IMR-90 (cell line): ENCODE results near the gene C6orf89. TPM values are rescaled to one million over a fixed set of nuclear protein-coding genes. Genes with fewer than 3 reads are reported as not detected.

Source experiments
- ATAC-seq: fragments of 200-7000 bp; cut with Tn5 transposase; 2 replicates; pipeline ENCODE4 v1.9.1; 2020; ENCODE audit warnings: low read depth, mild to moderate bottlenecking, moderate library complexity
- BruUV-seq: library from RNA; stranded (reverse); fragments of 400-500 nt; replicated peaks from 2 replicates; lab custom pipeline; 2021; lab: Mats Ljungman, UMichigan
- CTCF ChIA-PET: fragments of 300-600 bp; formaldehyde crosslinking; extraction: SDS; loops from one replicate; lab custom pipeline; 2021; ENCODE audit warnings: antibody characterized with exemption; lab: Yijun Ruan, JAX
- POLR2A ChIA-PET: fragments of 300-600 bp; sonication (Branson Sonifier 250); formaldehyde crosslinking; loops from one replicate; lab custom pipeline; 2022; ENCODE audit warnings: antibody characterized with exemption; ENCODE audit not compliant: unreplicated experiment; lab: Charles Lee
- DNase-seq: peaks from one replicate; pipeline ENCODE4 v3.0.0; 2013
- H2AFZ ChIP-seq: replicated peaks from 2 replicates; pipeline ENCODE3; 2013; ENCODE audit warnings: low read length, mild to moderate bottlenecking; ENCODE audit not compliant: poor library complexity
- H2AK5ac ChIP-seq: 2 replicates; pipeline ENCODE4 v1.6.1; 2013; ENCODE audit warnings: low read depth, low read length, inconsistent platforms
- H2AK9ac ChIP-seq: replicated peaks from 2 replicates; pipeline ENCODE3; 2013; ENCODE audit warnings: mild to moderate bottlenecking, low read depth, low read length, moderate library complexity; ENCODE audit not compliant: poor library complexity
- H2BK120ac ChIP-seq: 2 replicates; pipeline ENCODE4 v1.6.1; 2013; ENCODE audit warnings: low read depth, low read length, inconsistent platforms
- H2BK15ac ChIP-seq: 3 replicates; pipeline ENCODE4 v1.6.1; 2013; ENCODE audit warnings: low read depth, low read length, inconsistent platforms
- H2BK20ac ChIP-seq: 2 replicates; pipeline ENCODE4 v1.6.1; 2013; ENCODE audit warnings: low read depth, mild to moderate bottlenecking, inconsistent platforms, low read length, moderate library complexity
- H2BK5ac ChIP-seq: 2 replicates; pipeline ENCODE4 v1.6.1; 2013; ENCODE audit warnings: mild to moderate bottlenecking, low read depth, low read length, inconsistent platforms; ENCODE audit not compliant: poor library complexity, severe bottlenecking
- H3K14ac ChIP-seq: replicated peaks from 2 replicates; pipeline ENCODE4 v1.6.1; 2013; ENCODE audit warnings: low read depth, low read length, inconsistent platforms
- H3K18ac ChIP-seq: 2 replicates; pipeline ENCODE4 v1.6.1; 2013; ENCODE audit warnings: low read depth, low read length, control low read depth
- H3K23ac ChIP-seq: 2 replicates; pipeline ENCODE4 v1.6.1; 2013; ENCODE audit warnings: low read depth, low read length, inconsistent platforms
- H3K27ac ChIP-seq: 2 replicates; pipeline ENCODE4 v1.5.1; 2013; ENCODE audit warnings: mild to moderate bottlenecking, control low read depth, low read length; ENCODE audit not compliant: insufficient read depth
- H3K27me3 ChIP-seq: 2 replicates; pipeline ENCODE4 v1.6.1; 2013; ENCODE audit warnings: low read length; ENCODE audit not compliant: control insufficient read depth, insufficient read depth
- H3K36me3 ChIP-seq: 2 replicates; pipeline ENCODE4 v1.6.1; 2013; ENCODE audit warnings: low read length, mixed read lengths; ENCODE audit not compliant: control insufficient read depth, insufficient read depth
- H3K4ac ChIP-seq: 2 replicates; pipeline ENCODE4 v1.6.1; 2013; ENCODE audit warnings: low read depth, low read length, inconsistent platforms
- H3K4me1 ChIP-seq: 2 replicates; pipeline ENCODE4 v1.6.1; 2013; ENCODE audit warnings: low read length, mixed read lengths; ENCODE audit not compliant: control insufficient read depth, insufficient read depth
- H3K4me2 ChIP-seq: 2 replicates; pipeline ENCODE4 v1.6.1; 2013; ENCODE audit warnings: low read depth, mild to moderate bottlenecking, control low read depth, low read length, moderate library complexity
- H3K4me3 ChIP-seq: 2 replicates; pipeline ENCODE4 v1.5.1; 2013; ENCODE audit warnings: low read depth, mild to moderate bottlenecking, control low read depth, low read length, moderate library complexity; ENCODE audit not compliant: insufficient read depth
- H3K56ac ChIP-seq: 2 replicates; pipeline ENCODE4 v1.6.1; 2013; ENCODE audit warnings: low read length, inconsistent platforms; ENCODE audit not compliant: insufficient read depth; ENCODE audit errors: extremely low read depth
- H3K79me1 ChIP-seq, 2 experiments: 2 replicates each; pipeline ENCODE4 v1.6.1; 2013; ENCODE audit warnings: low read length in 2 of 2, inconsistent platforms in 1 of 2, low read depth in 1 of 2
- H3K9ac ChIP-seq: 2 replicates; pipeline ENCODE4 v1.6.1; 2013; ENCODE audit warnings: low read depth, low read length, control low read depth
- H3K9me1 ChIP-seq: 2 replicates; pipeline ENCODE4 v1.6.1; 2013; ENCODE audit warnings: low read length, inconsistent platforms; ENCODE audit not compliant: insufficient read depth
- H3K9me3 ChIP-seq: 2 replicates; pipeline ENCODE4 v1.6.1; 2013; ENCODE audit warnings: low read length; ENCODE audit not compliant: control insufficient read depth, insufficient read depth
- H4K20me1 ChIP-seq: 2 replicates; pipeline ENCODE4 v1.6.1; 2013; ENCODE audit warnings: low read length, inconsistent platforms; ENCODE audit not compliant: insufficient read depth
- H4K5ac ChIP-seq: 2 replicates; pipeline ENCODE4 v1.6.1; 2013; ENCODE audit warnings: mild to moderate bottlenecking, low read depth, low read length, control low read depth
- H4K8ac ChIP-seq, 2 experiments: 2 replicates each; pipeline ENCODE4 v1.6.1; 2013; ENCODE audit warnings: low read depth in 2 of 2, low read length in 2 of 2, control low read depth in 1 of 2, inconsistent platforms in 1 of 2
- H4K91ac ChIP-seq: 2 replicates; pipeline ENCODE4 v1.6.1; 2013; ENCODE audit warnings: low read depth, low read length, inconsistent platforms; ENCODE audit not compliant: insufficient read depth
- BHLHE40 ChIP-seq: fragments of 150-350 bp; IDR thresholded peaks from 2 replicates; pipeline ENCODE4 v1.6.1; 2016; ENCODE audit warnings: mild to moderate bottlenecking, low read depth, low read length
- CEBPB ChIP-seq: IDR thresholded peaks from 2 replicates; pipeline ENCODE4 v1.6.1; 2012; ENCODE audit warnings: low read depth, low read length, improper control_type of control experiment
- CHD1 ChIP-seq: IDR thresholded peaks from 2 replicates; pipeline ENCODE4 v1.6.1; 2012; ENCODE audit warnings: low read depth, low read length, improper control_type of control experiment
- MXI1 ChIP-seq: IDR thresholded peaks from 2 replicates; pipeline ENCODE4 v1.6.1; 2012; ENCODE audit warnings: low read depth, mild to moderate bottlenecking, low read length, moderate library complexity, borderline replicate concordance
- POLR2A ChIP-seq: IDR thresholded peaks from 2 replicates; pipeline ENCODE4 v1.6.1; 2012; ENCODE audit warnings: mild to moderate bottlenecking, low read depth, low read length
- USF2 ChIP-seq: fragments of 150-350 bp; IDR thresholded peaks from 2 replicates; pipeline ENCODE4 v1.6.1; 2017; ENCODE audit warnings: mild to moderate bottlenecking, antibody characterized with exemption, low read length, low read depth
- WGBS, 2 experiments: methylation state at CpG; one replicate each; pipeline versions ENCODE4 v1.1.5 to v1.1.7; 2013; ENCODE audit warnings: missing lambda C conversion rate in 2 of 2; ENCODE audit not compliant: insufficient read length in 1 of 2; ENCODE audit errors: extremely low coverage in 2 of 2; 5-methylcytosine and 5-hydroxymethylcytosine counted together
- dilution Hi-C: fragments of 300-500 bp; cut with HindIII; formaldehyde crosslinking; loops from one replicate; pipeline ENCODE4 v1.14.3; 2018; ENCODE audit warnings: low sequenced_read_pairs; ENCODE audit not compliant: unreplicated experiment
- in situ Hi-C: fragments of 300-500 bp; cut with MboI; formaldehyde crosslinking; loops from 3 replicates; pipeline ENCODE4 v1.14.3; 2019; ENCODE audit warnings: low sequenced_read_pairs, inconsistent platforms, mixed read lengths
- intact Hi-C: fragments of 100-400 bp; cut with micrococcal nuclease; formaldehyde crosslinking; loops from 2 replicates; pipeline ENCODE4 v1.10.0; 2022
- polyA plus RNA-seq, 3 experiments: library from polyadenylated mRNA; depleted of rRNA; stranded (reverse); fragments of >200 nt; gene quantifications; 2 replicates each; pipeline ENCODE4 v1.2.3, GENCODE V29; 2012; ENCODE audit warnings: low replicate concordance in 1 of 3
- total RNA-seq: library from RNA; depleted of rRNA; stranded (reverse); fragments of >200 nt; gene quantifications from 2 replicates; pipeline ENCODE4 v1.2.3, GENCODE V29; 2012

Gene C6orf89
- total and polyA plus RNA-seq, 2 of the 4 experiments (the other 2 are of a cell fraction) = 30.8 to 52.3 TPM

- no peak within 1 kb of the TSS for H3K4me2 ChIP-seq
- H3K36me3 ChIP-seq = no peaks in the 10 kb centered on the region
- no peak within 1 kb of the TSS for H3K56ac ChIP-seq
- H3K18ac ChIP-seq = no peak within 1 kb of the TSS
- no peak within 1 kb of the TSS for H4K5ac ChIP-seq
- no peak within 1 kb of the TSS for H4K8ac ChIP-seq
- no peak within 1 kb of the TSS for H2AK9ac ChIP-seq
- no peak within 1 kb of the TSS for H2BK15ac ChIP-seq
- H2BK20ac ChIP-seq = no peak within 1 kb of the TSS
- H3K4me1 ChIP-seq = peaks cover 3% of the 10 kb centered on the region; the same call in 1 of the 2 replicates
- no peak within 1 kb of the TSS for H3K9ac ChIP-seq
- dilution Hi-C loops (no loop called here), in situ Hi-C loops (no loop called here), intact Hi-C loops (no loop called here)
- ChIA-PET POLR2A (no interaction called here), CTCF (interaction anchor here (1.0 kb wide), 1 partner anchor 32 kb away, joined by 3 read pairs; the partner anchor contains the start of gene MTCH1)
- H3K14ac ChIP-seq = no peak within 1 kb of the TSS
- H3K27ac ChIP-seq = no peak within 1 kb of the TSS
- H3K79me1 ChIP-seq = no peaks in the 10 kb centered on the region
- no peak within 1 kb of the TSS for H2BK120ac ChIP-seq
- H2BK5ac ChIP-seq = no peak within 1 kb of the TSS
- peaks cover 3% of the 10 kb centered on the region; the same call in 1 of the 2 replicates for H3K27me3 ChIP-seq
- BruUV-seq = no TSS peak
- no peak within 1 kb of the TSS for H4K91ac ChIP-seq
- H2AFZ ChIP-seq = no peak within 1 kb of the TSS
- no peak within 1 kb of the TSS for H3K23ac ChIP-seq
- H2AK5ac ChIP-seq = no peak within 1 kb of the TSS
- no peaks in the 10 kb centered on the region for H3K9me3 ChIP-seq
- H4K20me1 ChIP-seq = no peaks in the 10 kb centered on the region
- H3K4ac ChIP-seq = no peak within 1 kb of the TSS
- DNase-seq (no peak), ATAC-seq (no peak)
- 87% methylated on average over 6 of the region's 14 CpGs; no CpG with 5 or more reads in 1 of the 2 experiments for WGBS, 2 experiments
- no peak within 1 kb of the TSS for H3K4me3 ChIP-seq
- H3K9me1 ChIP-seq = no peaks in the 10 kb centered on the region
- TF ChIP-seq CHD1 (no peak), USF2 (no peak), POLR2A (no peak), BHLHE40 (no peak), MXI1 (no peak), CEBPB (no peak)
Measured at GRCh38 chr6:36954262-36954931, 68.6 kb downstream of the C6orf89 start, which contains the start of gene PI16. Gene PI16, plus strand, starts transcription at chr6:36954738. Its CDS starts 23 bp downstream, at chr6:36954761.
